Keratinocyte (primary cell): Measurements from ENCODE around the gene TAL2. TPM values are rescaled to one million over a fixed set of nuclear protein-coding genes. Genes with fewer than 3 reads are reported as not detected.
A peak's percentile ranks its signal among the peaks of the same experiment; 100 is the strongest.

Experiments used
- DNase-seq: peaks from one replicate; pipeline ENCODE4 v3.0.0-alpha.2; 2011; ENCODE audit warnings: low read depth, missing footprints, low spot score
- FAIRE-seq: peaks from 2 replicates; lab custom pipeline; 2011; peaks lifted over from hg19 to GRCh38; lab: Jason Lieb, UNC
- H2AFZ ChIP-seq: 2 replicates; pipeline ENCODE4 v1.6.0; 2012; ENCODE audit warnings: low read length, control low read depth, inconsistent platforms; ENCODE audit not compliant: control insufficient read depth
- H3K27ac ChIP-seq: 2 replicates; pipeline ENCODE4 v1.5.1; 2011; ENCODE audit warnings: low read length; ENCODE audit not compliant: control insufficient read depth, insufficient read depth
- H3K27me3 ChIP-seq: 3 replicates; pipeline ENCODE4 v1.6.0; 2011; ENCODE audit warnings: low read length; ENCODE audit not compliant: control insufficient read depth, insufficient read depth; ENCODE audit errors: extremely low read depth
- H3K36me3 ChIP-seq, 2 experiments: 2 replicates in 1 of 2; 3 replicates in 1 of 2; pipeline ENCODE4 v1.5.1; 2011; ENCODE audit warnings: low read length in 2 of 2, mild to moderate bottlenecking in 1 of 2; ENCODE audit not compliant: control insufficient read depth in 2 of 2, insufficient read depth in 2 of 2; ENCODE audit errors: extremely low read depth in 1 of 2
- H3K4me1 ChIP-seq: 3 replicates; pipeline ENCODE4 v1.5.1; 2011; ENCODE audit warnings: low read length; ENCODE audit not compliant: control insufficient read depth, insufficient read depth; ENCODE audit errors: extremely low read depth
- H3K4me2 ChIP-seq: 3 replicates; pipeline ENCODE4 v1.6.0; 2011; ENCODE audit warnings: low read depth, low read length; ENCODE audit not compliant: control insufficient read depth, insufficient read depth; ENCODE audit errors: extremely low read depth
- H3K4me3 ChIP-seq, 3 experiments: fragments of 200-600 bp in 1 of 3; sonication (generic) in 1 of 3; 2 replicates in 2 of 3; 3 replicates in 1 of 3; pipeline ENCODE4 v1.5.1; 2011 to 2016; ENCODE audit warnings: low read length in 3 of 3, mild to moderate bottlenecking in 3 of 3, control low read depth in 2 of 3, inconsistent platforms in 1 of 3, low read depth in 1 of 3, mixed read lengths in 1 of 3, mixed run types in 1 of 3, moderate library complexity in 1 of 3; ENCODE audit not compliant: control insufficient read depth in 2 of 3, insufficient read depth in 2 of 3; ENCODE audit errors: extremely low read depth in 1 of 3
- H3K79me2 ChIP-seq: 2 replicates; pipeline ENCODE4 v1.6.0; 2012; ENCODE audit warnings: low read length; ENCODE audit not compliant: control insufficient read depth, insufficient read depth
- H3K9ac ChIP-seq: 3 replicates; pipeline ENCODE4 v1.6.0; 2011; ENCODE audit warnings: low read length; ENCODE audit not compliant: control insufficient read depth, insufficient read depth; ENCODE audit errors: extremely low read depth
- H3K9me1 ChIP-seq: 3 replicates; pipeline ENCODE4 v1.6.0; 2011; ENCODE audit warnings: low read length; ENCODE audit not compliant: control insufficient read depth, insufficient read depth; ENCODE audit errors: extremely low read depth
- H3K9me3 ChIP-seq: 2 replicates; pipeline ENCODE4 v1.5.1; 2012; ENCODE audit warnings: low read depth, low read length; ENCODE audit not compliant: control insufficient read depth
- H4K20me1 ChIP-seq: 3 replicates; pipeline ENCODE4 v1.6.0; 2011; ENCODE audit warnings: low read length; ENCODE audit not compliant: control insufficient read depth, insufficient read depth; ENCODE audit errors: extremely low read depth
- CTCF ChIP-seq, 3 experiments: IDR thresholded peaks in 1 of 3; conservative IDR thresholded peaks in 1 of 3; optimal IDR thresholded peaks in 1 of 3; 2 replicates in 2 of 3; 3 replicates in 1 of 3; pipeline versions ENCODE3 to v1.5.1; 2011; ENCODE audit warnings: low read length in 3 of 3, mild to moderate bottlenecking in 3 of 3, moderate library complexity in 2 of 3, control low read depth in 1 of 3, inconsistent platforms in 1 of 3; ENCODE audit not compliant: insufficient read depth in 2 of 3; ENCODE audit errors: extremely low read depth in 1 of 3
- EZH2 ChIP-seq: IDR thresholded peaks from one replicate; pipeline ENCODE4 v1.6.1; 2012; ENCODE audit warnings: inconsistent platforms, mild to moderate bottlenecking, low read length, moderate library complexity
- dilution Hi-C: fragments of 300-500 bp; cut with MboI; formaldehyde crosslinking; loops from one replicate; pipeline ENCODE4 v1.7.0; 2020; ENCODE audit warnings: low sequenced_read_pairs; ENCODE audit not compliant: extremely low pct_ligation_motif_present
- polyA plus RNA-seq, 5 experiments: library from polyadenylated mRNA; depleted of rRNA in 3 of 5; stranded (reverse) in 3 of 5; stranded (forward) in 1 of 5; unstranded in 1 of 5; fragments of >200 nt; gene quantifications; 1 replicate in 1 of 5; 2 replicates in 3 of 5; 3 replicates in 1 of 5; pipeline versions ENCODE4 v1.2.1 to v1.2.3, GENCODE V29; 2011 to 2012; ENCODE audit warnings: missing spikeins in 2 of 5, low read depth in 1 of 5, low replicate concordance in 1 of 5

Gene TAL2
- polyA plus RNA-seq, 1 donor (not counting 4 experiments of a cell fraction or from before 2014, with no cell fraction given) = not detected

GRCh38 chr9:105686936-105687335 is 24.7 kb downstream of the TAL2 start:
- DNase-seq = no peak
- dilution Hi-C loops = no loop called here
- FAIRE-seq = no peak

DNA sequence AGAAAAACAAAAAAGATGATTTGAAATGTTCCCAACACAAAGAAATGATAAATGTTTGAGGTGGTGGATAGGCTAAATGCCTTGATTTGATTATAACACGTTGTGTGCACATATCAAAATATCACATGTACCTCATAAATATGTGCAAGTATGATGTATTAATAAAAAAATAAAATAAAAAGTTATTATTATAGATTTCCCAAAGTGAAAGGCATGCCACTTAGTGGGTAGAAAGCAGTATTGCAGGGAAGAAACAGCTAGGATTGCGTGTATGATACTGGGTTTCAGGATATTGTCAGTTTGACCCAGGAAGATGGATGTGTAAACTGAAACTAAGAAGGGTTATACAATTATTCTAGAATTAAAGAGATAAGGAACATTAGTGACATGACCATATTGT is 28.5 kb downstream of the TAL2 start:
- Histone ChIP-seq H3K4me3 (no peak overlapping the region), H4K20me1 (no peaks in the 10 kb centered on the region), H3K36me3 (no peaks in the 10 kb centered on the region), H2AFZ (no peak overlapping the region), H3K4me1 (peaks cover 14% of the 10 kb centered on the region), H3K79me2 (peaks cover 2% of the 10 kb centered on the region), H3K4me2 (no peak overlapping the region), H3K9ac (no peak overlapping the region), H3K27ac (no peak overlapping the region), H3K27me3 (peaks cover 2% of the 10 kb centered on the region), H3K9me1 (no peaks in the 10 kb centered on the region), H3K9me3 (no peaks in the 10 kb centered on the region)
- no peak for DNase-seq
- no peak for FAIRE-seq
- TF ChIP-seq CTCF (optimal IDR thresholded peaks at IDR 0.05 in 1 of 3, IDR thresholded peaks at IDR 0.05 in 1 of 3, conservative IDR thresholded peaks at IDR 0.05 in 1 of 3; ENCODE audit: extremely low read depth in 1 of 3, insufficient read depth in 2 of 3, low read length in 3 of 3) (peak in 2 of 3 experiments; percentile 43 to 45), EZH2 (no peak)
- dilution Hi-C loops = no loop called here

More at GRCh38 chr9:105686936-105687335, 24.7 kb downstream of the TAL2 start:
- Histone ChIP-seq H3K9me1 (no peaks in the 10 kb centered on the region), H3K9ac (no peak overlapping the region), H2AFZ (no peak overlapping the region), H3K27ac (no peak overlapping the region), H4K20me1 (no peaks in the 10 kb centered on the region), H3K4me1 (no peaks in the 10 kb centered on the region), H3K9me3 (no peaks in the 10 kb centered on the region), H3K36me3 (no peaks in the 10 kb centered on the region), H3K27me3 (no peaks in the 10 kb centered on the region), H3K4me3 (no peak overlapping the region), H3K4me2 (no peak overlapping the region), H3K79me2 (no peaks in the 10 kb centered on the region)
- TF ChIP-seq EZH2 = no peak
- TF ChIP-seq CTCF (optimal IDR thresholded peaks at IDR 0.05 in 1 of 3, IDR thresholded peaks at IDR 0.05 in 1 of 3, conservative IDR thresholded peaks at IDR 0.05 in 1 of 3; ENCODE audit: extremely low read depth in 1 of 3, insufficient read depth in 2 of 3, low read length in 3 of 3) = no peak
